ENCODE measurements around the gene THOP1.

DNA sequence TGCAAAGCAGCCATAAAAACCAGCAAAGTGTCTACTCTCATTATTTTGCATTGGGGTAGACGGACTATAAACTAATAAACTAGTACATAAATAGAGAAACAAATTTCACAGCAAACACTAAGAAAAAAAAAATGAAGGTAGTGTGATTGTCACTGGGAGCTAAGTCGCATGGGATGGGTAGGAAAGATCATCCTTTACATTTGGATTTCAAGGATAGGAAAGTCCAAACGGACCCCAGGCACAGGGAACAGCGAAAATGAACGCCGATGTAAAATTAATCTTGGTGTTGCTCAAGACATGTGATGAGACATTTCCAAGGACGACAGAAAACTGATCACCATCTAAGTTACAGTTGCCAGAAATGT, 1.5 kb upstream of the THOP1 start:
- TF ChIP-seq POLR2AphosphoS5 (IDR thresholded peaks at IDR 0.05; ENCODE audit: insufficient read depth in 1 of 2, low read depth in 1 of 2) (no peak), POLR2A (IDR thresholded peaks at IDR 0.05) (no peak)
